Measurements from ENCODE around the gene EIF3B.
A peak's percentile ranks its signal among the peaks of the same experiment; 100 is the strongest.
"Not testable (repeated sequence)": the region's sequence is repeated elsewhere in the genome, so short reads cannot be mapped to it uniquely, and the experiment has no call there.

EIF3B gene

GRCh38 chr7:2354186-2354938 lies at the start of gene EIF3B:
TSS of gene EIF3B (plus strand) at chr7:2354827. CDS start at chr7:2354922, 95 bp downstream.
- DNase-seq: peak; percentile 95

- not testable (repeated sequence) for DNase-seq
Measured at GRCh38 chr7:2305258-2305657, 49.4 kb upstream of the EIF3B start.

GRCh38 chr7:2306688-2307087 lies 47.9 kb upstream of the EIF3B start:
- DNase-seq: no peak

GRCh38 chr7:2307690-2308107 lies 46.9 kb upstream of the EIF3B start:
- DNase-seq: no peak

- no peak for DNase-seq
Measured at GRCh38 chr7:2309889-2310331, 44.7 kb upstream of the EIF3B start.

GRCh38 chr7:2312267-2312929 lies 42.2 kb upstream of the EIF3B start:
- DNase-seq: no peak

- DNase-seq: no peak
Measured at GRCh38 chr7:2313450-2314208, 41.0 kb upstream of the EIF3B start.

- DNase-seq: peak; percentile 90
Measured at GRCh38 chr7:2314209-2314955, 40.2 kb upstream of the EIF3B start, which contains the start of gene SNX8. TSS of gene SNX8 (minus strand) at chr7:2314441. CDS start at chr7:2314421, 20 bp downstream.

GRCh38 chr7:2314956-2315530 lies 39.6 kb upstream of the EIF3B start:
- DNase-seq: not testable (repeated sequence)

GRCh38 chr7:2315787-2316186 lies 38.8 kb upstream of the EIF3B start:
- DNase-seq: no peak

- DNase-seq: no peak
Measured at GRCh38 chr7:2316578-2316977, 38.0 kb upstream of the EIF3B start.

GRCh38 chr7:2317556-2318293 lies 36.9 kb upstream of the EIF3B start:
- DNase-seq: no peak

GRCh38 chr7:2321020-2321419 lies 33.6 kb upstream of the EIF3B start:
- DNase-seq: peak; percentile 52

GRCh38 chr7:2325162-2325561 lies 29.5 kb upstream of the EIF3B start:
- DNase-seq: no peak

- no peak for DNase-seq
Measured at GRCh38 chr7:2326951-2327350, 27.7 kb upstream of the EIF3B start.

- DNase-seq: no peak
Measured at GRCh38 chr7:2330493-2330892, 24.1 kb upstream of the EIF3B start.

- no peak for DNase-seq
Measured at GRCh38 chr7:2331707-2332106, 22.9 kb upstream of the EIF3B start.

GRCh38 chr7:2332606-2333231 lies 21.9 kb upstream of the EIF3B start:
- DNase-seq: not testable (repeated sequence)

- no peak for DNase-seq
Measured at GRCh38 chr7:2336626-2337299, 17.9 kb upstream of the EIF3B start.

GRCh38 chr7:2347351-2348063 lies 7.1 kb upstream of the EIF3B start:
- not testable (repeated sequence) for DNase-seq
